GM18870 (cell line): ENCODE data around the gene FYCO1.

Experiments used
- ATAC-seq: cut with Tn5 transposase; IDR thresholded peaks from one replicate; pipeline ENCODE4 v1.9.1; 2021; ENCODE audit warnings: moderate library complexity; ENCODE audit not compliant: unreplicated experiment

FYCO1 gene

DNA sequence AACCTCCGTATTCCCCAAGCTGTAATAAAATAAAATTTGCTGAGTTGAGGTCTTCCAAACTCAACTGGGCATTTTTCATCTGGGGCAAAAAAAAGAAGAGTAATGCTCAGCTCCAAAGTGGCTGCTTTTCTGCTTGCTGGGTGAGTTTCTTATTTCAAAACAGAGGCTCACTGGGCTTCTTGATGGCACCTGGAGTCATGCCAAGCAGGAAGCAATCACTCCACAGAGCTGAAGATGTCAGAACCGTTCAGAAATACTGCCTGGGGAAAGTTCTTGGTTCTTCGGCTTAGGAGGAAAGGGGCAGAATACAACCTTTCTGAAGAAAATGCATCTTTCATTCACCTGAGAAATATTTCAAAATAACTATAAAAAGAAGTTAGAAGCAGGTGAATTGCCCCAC lies 105.2 kb downstream of the FYCO1 start:
- ATAC-seq = no peak

GRCh38 chr3:45889337-45889736 lies 106.3 kb downstream of the FYCO1 start:
- ATAC-seq = no peak

DNA sequence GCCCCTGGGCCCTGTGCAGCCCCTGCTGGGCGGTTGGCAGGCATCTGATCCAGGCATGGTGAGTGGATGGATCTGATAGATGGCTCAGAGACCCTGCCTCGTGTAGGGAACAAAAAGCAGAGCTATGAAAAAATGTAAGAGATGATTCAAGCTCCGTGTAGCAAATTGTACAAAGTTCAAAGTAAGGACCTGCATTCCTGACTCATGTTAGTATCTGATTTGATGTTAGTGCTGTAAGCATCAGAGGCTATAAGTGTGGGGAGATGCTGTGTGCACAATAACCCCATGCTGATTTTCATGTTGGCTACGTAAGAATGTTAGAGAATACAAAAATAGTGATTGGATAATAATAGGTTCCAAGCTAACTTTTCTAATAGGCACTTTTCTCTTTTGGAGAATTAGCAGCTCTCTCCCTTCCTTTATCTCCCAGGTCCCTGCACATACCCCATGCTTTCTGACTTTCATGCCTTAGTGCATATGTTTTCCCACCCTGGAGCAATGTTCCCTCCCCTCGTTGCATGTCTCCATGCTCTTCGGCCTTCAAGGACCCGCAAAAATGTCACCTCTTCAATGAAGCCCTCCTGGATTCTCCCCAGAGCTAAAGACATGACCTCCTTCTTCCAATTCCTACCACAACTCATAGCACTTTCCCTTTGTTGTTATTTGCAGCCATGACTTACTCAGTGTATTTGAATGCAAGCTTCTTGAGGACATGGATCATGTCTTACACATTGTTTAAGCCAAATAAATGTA lies 107.7 kb downstream of the FYCO1 start:
- no peak for ATAC-seq

DNA sequence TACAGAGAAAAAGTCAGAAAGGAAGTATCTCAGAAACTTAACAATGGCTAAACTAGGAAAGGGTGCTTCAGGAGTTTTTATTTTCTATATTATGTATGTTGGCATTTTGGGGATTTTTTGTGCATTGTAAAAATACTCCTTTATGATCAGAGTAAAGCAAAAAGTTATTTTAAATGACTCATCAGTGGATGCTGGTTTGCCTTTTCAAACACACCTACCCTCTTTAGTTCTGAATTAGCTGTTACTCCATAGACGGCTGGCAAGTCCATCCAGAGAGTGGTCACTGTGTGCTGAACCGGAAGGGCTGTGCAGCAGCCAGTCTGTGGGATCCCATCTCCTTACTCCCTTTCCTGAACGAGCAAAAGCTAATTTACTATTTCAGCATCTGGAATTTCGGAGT lies 108.3 kb downstream of the FYCO1 start:
- ATAC-seq = no peak

GRCh38 chr3:45885979-45886705 lies 109.5 kb downstream of the FYCO1 start, which contains the start of gene CCR9:
Gene CCR9, plus strand, starts transcription at chr3:45886543. Its CDS starts 8,391 bp downstream, at chr3:45894934.
- ATAC-seq = no peak

GRCh38 chr3:45884368-45885201 lies 111.0 kb downstream of the FYCO1 start:
- ATAC-seq = no peak

DNA sequence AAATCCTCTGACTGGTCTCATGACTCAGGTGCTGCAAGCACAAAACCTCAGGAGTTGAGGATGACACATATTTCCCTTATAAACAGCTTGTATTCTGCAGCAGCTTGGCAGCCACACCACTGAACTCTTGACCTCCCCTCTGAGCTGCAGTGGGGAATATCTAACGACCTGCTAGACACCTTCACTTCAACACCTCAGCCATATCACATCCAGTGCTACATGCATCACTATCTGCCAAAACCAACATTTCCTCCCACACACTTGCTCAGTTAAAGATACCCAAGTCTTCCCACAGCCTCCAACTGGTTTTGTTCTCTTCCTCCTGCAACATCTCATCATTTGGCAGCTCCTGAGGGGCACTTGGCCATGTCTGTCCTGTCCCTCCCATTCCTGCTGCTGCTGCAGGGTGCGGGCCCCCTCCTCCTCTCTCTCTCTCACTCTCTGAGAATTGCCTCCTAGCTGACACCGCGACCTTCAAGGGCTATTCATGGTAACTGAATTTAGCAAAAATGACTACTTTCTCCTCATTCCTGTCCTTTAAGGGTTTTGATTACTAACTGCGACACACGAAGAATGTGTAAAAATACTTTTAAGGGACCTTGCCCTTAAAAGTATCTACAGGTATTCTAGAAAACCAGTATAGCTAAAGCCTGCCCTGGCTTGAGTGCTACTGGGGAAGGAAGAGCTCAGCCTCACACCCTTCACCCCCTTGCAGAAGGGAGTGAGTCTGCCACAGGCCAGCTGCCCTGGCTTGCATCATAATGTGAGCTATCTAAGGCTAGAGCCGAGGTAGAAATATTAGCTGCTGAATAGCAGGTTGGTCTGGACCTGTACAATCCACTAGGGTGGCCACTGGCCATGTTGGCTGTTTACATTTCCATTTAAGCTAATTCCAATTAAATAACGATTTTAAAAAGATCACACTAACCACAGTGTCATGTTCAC lies 114.3 kb downstream of the FYCO1 start:
- no peak for ATAC-seq

- no peak for ATAC-seq
These were observed 114.9 kb downstream of the FYCO1 start for GRCh38 chr3:45880725-45881077.

GRCh38 chr3:45878124-45878523 lies 117.5 kb downstream of the FYCO1 start:
- no peak for ATAC-seq

DNA sequence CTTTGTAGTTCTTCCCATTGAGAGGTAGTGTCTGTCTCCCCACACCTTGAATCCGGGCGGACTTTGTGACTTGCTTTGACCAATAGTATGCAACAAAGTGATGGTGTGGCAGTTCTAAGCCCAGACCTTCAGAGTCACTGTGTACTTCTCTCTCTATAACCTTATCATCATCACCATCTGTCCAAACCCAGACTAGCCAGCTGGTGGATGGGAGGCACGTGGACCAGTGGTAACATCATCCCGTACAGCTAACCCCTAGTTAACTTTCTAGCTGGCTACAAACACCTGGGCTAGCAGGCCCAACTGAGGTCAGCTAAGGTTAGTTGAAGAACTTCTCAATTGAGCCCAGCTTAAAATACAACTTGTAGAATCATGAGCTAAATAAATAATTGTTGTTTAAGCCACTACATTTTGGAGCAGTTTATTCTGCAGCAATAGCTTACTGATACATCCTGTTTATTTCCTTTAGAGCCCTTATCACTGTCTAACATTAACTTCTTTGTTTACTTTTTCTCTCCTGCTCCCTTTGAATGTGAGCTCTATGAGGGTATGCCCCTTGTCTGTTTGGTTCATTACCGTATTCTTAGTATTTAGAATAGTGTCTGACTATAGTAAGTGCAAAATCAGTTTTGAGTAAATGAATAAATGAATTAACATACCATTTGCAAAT lies 120.8 kb downstream of the FYCO1 start:
- no peak for ATAC-seq

DNA sequence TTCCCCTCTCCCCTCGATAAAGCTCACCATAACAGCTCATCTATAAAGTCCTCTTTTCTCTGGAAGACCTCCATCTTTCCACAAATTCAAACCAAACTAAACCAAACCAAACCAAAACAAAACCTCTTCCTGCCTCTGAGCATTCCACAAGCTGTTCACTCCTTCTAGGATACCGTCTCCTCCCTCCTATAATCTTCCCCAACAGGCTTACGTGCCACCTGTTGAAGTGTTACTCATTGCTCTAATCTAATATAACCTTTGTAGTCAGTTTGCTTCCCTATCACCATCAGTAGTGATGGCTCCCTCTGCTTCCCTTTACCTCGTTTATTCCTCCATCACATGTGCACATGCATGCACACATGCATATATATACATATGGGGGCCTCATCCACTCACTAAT lies 122.0 kb downstream of the FYCO1 start:
- no peak for ATAC-seq

GRCh38 chr3:45873036-45873435 lies 122.6 kb downstream of the FYCO1 start:
- no peak for ATAC-seq

DNA sequence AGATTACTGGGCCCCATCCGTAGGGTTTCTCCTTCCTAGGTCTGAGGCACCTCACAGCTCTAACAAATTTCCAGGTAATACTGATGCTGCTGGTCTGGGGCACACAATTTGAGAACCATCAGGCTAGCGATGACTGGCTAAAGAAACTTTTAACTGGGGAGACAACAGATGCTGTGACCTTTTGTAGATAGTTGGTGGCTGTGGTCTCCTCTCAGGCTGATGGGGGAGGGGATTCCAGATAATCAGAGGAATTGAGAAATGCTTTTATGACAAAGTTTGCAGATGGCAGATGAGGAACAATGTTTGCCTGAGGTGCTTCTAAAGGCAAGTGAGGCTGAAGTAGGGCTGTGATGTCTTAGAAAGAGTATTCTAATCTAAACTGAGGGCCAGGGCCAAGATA lies 123.1 kb downstream of the FYCO1 start:
- ATAC-seq = no peak

DNA sequence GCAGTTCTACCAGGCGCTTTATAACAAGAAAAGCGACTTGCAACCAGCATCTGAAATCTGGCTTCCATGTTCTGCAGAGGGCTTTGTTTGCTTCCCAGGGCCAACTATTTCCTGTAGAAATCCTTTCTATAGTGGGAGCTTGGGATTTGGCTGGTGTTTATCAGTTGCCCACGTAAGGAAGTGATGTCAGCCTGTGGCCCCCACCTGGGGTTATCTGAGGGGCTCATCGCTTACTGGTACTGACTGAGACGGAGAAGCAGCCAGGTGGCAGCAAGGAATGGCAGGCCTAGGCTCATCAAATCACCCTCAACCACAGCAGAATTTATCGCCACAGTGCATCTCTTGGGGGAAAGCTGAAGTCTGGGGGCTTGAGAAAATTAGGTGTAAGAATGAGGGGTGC lies 123.8 kb downstream of the FYCO1 start:
- no peak for ATAC-seq

- ATAC-seq = no peak
These were observed 125.5 kb downstream of the FYCO1 start for GRCh38 chr3:45870099-45870498.

DNA sequence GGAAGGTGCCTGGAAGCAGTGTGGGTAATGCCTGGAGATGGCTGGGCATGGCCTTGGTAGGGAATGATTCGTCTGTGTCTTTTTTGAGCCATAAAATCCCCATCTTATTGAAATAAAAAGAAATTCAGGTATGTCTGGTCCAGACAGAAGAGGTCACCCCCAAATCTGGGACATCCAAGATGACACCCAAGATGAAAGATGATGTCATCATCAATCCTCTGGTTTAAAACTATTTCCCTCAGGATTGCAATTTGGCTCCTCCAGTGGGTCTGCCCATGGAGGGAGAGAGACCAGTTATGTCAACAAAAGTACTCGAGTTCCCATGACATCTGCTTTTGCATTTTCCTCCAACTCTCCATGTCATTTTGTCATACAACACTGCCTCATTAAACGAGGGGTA lies 126.0 kb downstream of the FYCO1 start:
- ATAC-seq = no peak

GRCh38 chr3:45868650-45869049 lies 127.0 kb downstream of the FYCO1 start:
- no peak for ATAC-seq

- ATAC-seq = no peak
These were observed 127.4 kb downstream of the FYCO1 start for GRCh38 chr3:45868213-45868612.
